ENCODE data around the gene NBEAL2. TPM values are rescaled to one million over a fixed set of nuclear protein-coding genes. Genes with fewer than 3 reads are reported as not detected.
"Not testable (repeated sequence)": the region's sequence is repeated elsewhere in the genome, so short reads cannot be mapped to it uniquely, and the experiment has no call there.

NBEAL2 gene
- total and polyA plus RNA-seq, 2 of the 4 experiments (the other 2 are of a cell fraction), result 2.2 to 12.5 TPM

DNA sequence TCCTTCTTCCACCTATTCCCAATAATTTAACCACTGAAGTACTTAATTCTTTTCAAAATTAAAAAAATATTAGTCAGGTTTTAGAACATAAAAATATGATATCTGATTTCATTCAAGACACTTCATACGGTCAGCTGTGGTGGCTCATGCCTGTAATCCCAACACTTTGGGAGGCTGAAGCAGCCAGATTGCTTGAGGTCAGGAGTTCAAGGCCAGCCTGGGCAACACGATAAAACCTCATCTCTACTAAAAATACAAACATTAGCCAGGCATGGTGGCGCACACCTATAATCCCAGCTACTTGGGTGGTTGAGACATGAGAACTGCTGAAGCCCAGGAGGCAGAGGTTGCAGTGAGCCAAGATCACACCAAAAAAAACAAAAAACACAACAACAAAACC is 56.7 kb downstream of the NBEAL2 start:
- no peak for DNase-seq

DNA sequence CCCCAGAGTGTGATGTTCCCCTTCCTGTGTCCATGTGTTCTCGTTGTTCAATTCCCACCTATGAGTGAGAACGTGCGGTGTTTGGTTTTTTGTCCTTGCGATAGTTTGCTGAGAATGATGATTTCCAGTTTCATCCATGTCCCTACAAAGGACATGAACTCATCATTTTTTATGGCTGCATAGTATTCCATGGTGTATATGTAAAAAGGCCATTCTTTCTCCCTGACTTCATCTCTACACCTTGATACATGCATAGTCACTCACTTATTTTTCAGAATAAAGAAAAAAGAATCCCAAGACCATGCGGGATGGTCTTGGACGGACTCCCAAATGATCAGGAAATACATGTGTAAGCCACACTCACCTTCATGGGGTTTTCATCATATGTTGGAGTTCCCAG is 57.8 kb downstream of the NBEAL2 start:
- peaks cover 25% of the 10 kb centered on the region for H4K20me1 ChIP-seq (ENCODE audit: insufficient read depth, low read length)
- peaks cover 16 to 39% of the 10 kb centered on the region in 2 experiments for H3K79me1 ChIP-seq (ENCODE audit: low read depth in 1 of 2, low read length in 2 of 2)
- H3K18ac ChIP-seq (ENCODE audit: low read depth, low read length); H2AK9ac ChIP-seq (replicated peaks; ENCODE audit: low read depth, low read length, poor library complexity); H3K4ac ChIP-seq (ENCODE audit: low read depth, low read length); H3K27ac ChIP-seq (ENCODE audit: insufficient read depth, low read length); H4K5ac ChIP-seq (ENCODE audit: low read depth, low read length); H3K4me1 ChIP-seq (ENCODE audit: control insufficient read depth, insufficient read depth, low read length); H3K23ac ChIP-seq (ENCODE audit: low read depth, low read length); in situ Hi-C loops (cut with MboI; ENCODE audit: low sequenced_read_pairs); H3K4me3 ChIP-seq (ENCODE audit: insufficient read depth, low read depth, low read length); POLR2A ChIA-PET (ENCODE audit: unreplicated experiment); H3K4me2 ChIP-seq (ENCODE audit: low read depth, low read length); H3K9me1 ChIP-seq (ENCODE audit: insufficient read depth, low read length); H4K91ac ChIP-seq (ENCODE audit: insufficient read depth, low read depth, low read length); dilution Hi-C loops (cut with HindIII; ENCODE audit: low sequenced_read_pairs, unreplicated experiment); BruUV-seq (replicated peaks); H2BK5ac ChIP-seq (ENCODE audit: low read depth, low read length, poor library complexity, severe bottlenecking); CTCF ChIA-PET; H2BK20ac ChIP-seq (ENCODE audit: low read depth, low read length); H2BK15ac ChIP-seq (ENCODE audit: low read depth, low read length); H2BK120ac ChIP-seq (ENCODE audit: low read depth, low read length); DNase-seq; ATAC-seq (ENCODE audit: low read depth); H2AFZ ChIP-seq (replicated peaks; ENCODE audit: low read length, poor library complexity); H3K9me3 ChIP-seq (ENCODE audit: control insufficient read depth, insufficient read depth, low read length); H4K8ac ChIP-seq (ENCODE audit: low read depth in 2 of 2, low read length in 2 of 2); H3K27me3 ChIP-seq (ENCODE audit: control insufficient read depth, insufficient read depth, low read length); H3K9ac ChIP-seq (ENCODE audit: low read depth, low read length); H3K56ac ChIP-seq (ENCODE audit: extremely low read depth, insufficient read depth, low read length); H2AK5ac ChIP-seq (ENCODE audit: low read depth, low read length); H3K14ac ChIP-seq (replicated peaks; ENCODE audit: low read depth, low read length): not testable (repeated sequence)
- intact Hi-C loops (cut with micrococcal nuclease), result loop anchor here (5.0 kb wide), 2 partner anchors 40 to 280 kb away; no protein-coding TSS in a partner anchor
- H3K36me3 ChIP-seq (ENCODE audit: control insufficient read depth, insufficient read depth, low read length), result peaks cover 39% of the 10 kb centered on the region
- WGBS, 2 experiments (ENCODE audit: extremely low coverage in 2 of 2, insufficient read length in 1 of 2), result no CpG with 5 or more reads among the region's 6 CpGs

More for the DNA sequence above, 56.7 kb downstream of the NBEAL2 start:
- intact Hi-C loops (cut with micrococcal nuclease), result loop anchor here (5.0 kb wide), 2 partner anchors 41 to 281 kb away; no protein-coding TSS in a partner anchor
- CTCF ChIA-PET, result interaction anchor here (0.9 kb wide), 1 partner anchor 13 kb away, joined by 3 read pairs; no protein-coding TSS in a partner anchor
- Histone ChIP-seq H3K36me3 (ENCODE audit: control insufficient read depth, insufficient read depth, low read length) (peaks cover 33% of the 10 kb centered on the region), H4K8ac (ENCODE audit: low read depth in 2 of 2, low read length in 2 of 2) (no peak overlapping the region), H2AK5ac (ENCODE audit: low read depth, low read length) (no peak overlapping the region), H4K91ac (ENCODE audit: insufficient read depth, low read depth, low read length) (no peak overlapping the region), H2BK120ac (ENCODE audit: low read depth, low read length) (no peak overlapping the region), H4K5ac (ENCODE audit: low read depth, low read length) (no peak overlapping the region), H3K9ac (ENCODE audit: low read depth, low read length) (no peak overlapping the region), H3K14ac (replicated peaks; ENCODE audit: low read depth, low read length) (no peak overlapping the region), H2AFZ (replicated peaks; ENCODE audit: low read length, poor library complexity) (no peak overlapping the region), H3K56ac (ENCODE audit: extremely low read depth, insufficient read depth, low read length) (no peak overlapping the region), H3K23ac (ENCODE audit: low read depth, low read length) (no peak overlapping the region), H3K27me3 (ENCODE audit: control insufficient read depth, insufficient read depth, low read length) (no peaks in the 10 kb centered on the region), H2BK15ac (ENCODE audit: low read depth, low read length) (no peak overlapping the region), H2AK9ac (replicated peaks; ENCODE audit: low read depth, low read length, poor library complexity) (no peak overlapping the region), H3K4me2 (ENCODE audit: low read depth, low read length) (no peak overlapping the region), H2BK5ac (ENCODE audit: low read depth, low read length, poor library complexity, severe bottlenecking) (no peak overlapping the region), H3K9me1 (ENCODE audit: insufficient read depth, low read length) (peaks cover 8% of the 10 kb centered on the region), H3K4me1 (ENCODE audit: control insufficient read depth, insufficient read depth, low read length) (peaks cover 8% of the 10 kb centered on the region), H3K18ac (ENCODE audit: low read depth, low read length) (no peak overlapping the region), H3K4ac (ENCODE audit: low read depth, low read length) (no peak overlapping the region), H3K9me3 (ENCODE audit: control insufficient read depth, insufficient read depth, low read length) (no peaks in the 10 kb centered on the region), H4K20me1 (ENCODE audit: insufficient read depth, low read length) (peaks cover 30% of the 10 kb centered on the region), H3K79me1 (ENCODE audit: low read depth in 1 of 2, low read length in 2 of 2) (peaks cover 20 to 39% of the 10 kb centered on the region in 2 experiments), H2BK20ac (ENCODE audit: low read depth, low read length) (no peak overlapping the region), H3K27ac (ENCODE audit: insufficient read depth, low read length) (no peak overlapping the region), H3K4me3 (ENCODE audit: insufficient read depth, low read depth, low read length) (no peak overlapping the region)
- in situ Hi-C loops (cut with MboI; ENCODE audit: low sequenced_read_pairs), result no loop called here
- BruUV-seq (replicated peaks), result no TSS peak
- TF ChIP-seq RCOR1 (IDR thresholded peaks at IDR 0.05; ENCODE audit: insufficient replicate concordance, low read length) (no peak), SMC3 (IDR thresholded peaks at IDR 0.05; ENCODE audit: low read depth, low read length) (no peak), MAZ (IDR thresholded peaks at IDR 0.05; ENCODE audit: borderline replicate concordance, low read depth, low read length) (no peak), CHD1 (IDR thresholded peaks at IDR 0.05; ENCODE audit: low read depth, low read length) (no peak), POLR2A (IDR thresholded peaks at IDR 0.05; ENCODE audit: low read depth, low read length) (no peak)
- POLR2A ChIA-PET (ENCODE audit: unreplicated experiment), result interaction anchor here (0.5 kb wide), 1 partner anchor 128 kb away, joined by 5 read pairs; the partner anchor contains the start of gene SETD2
- WGBS, 2 experiments (ENCODE audit: extremely low coverage in 2 of 2, insufficient read length in 1 of 2), result 43% methylated on average over 1 of the region's 3 CpGs; no CpG with 5 or more reads in 1 of the 2 experiments
- ATAC-seq (ENCODE audit: low read depth), result no peak
- dilution Hi-C loops (cut with HindIII; ENCODE audit: low sequenced_read_pairs, unreplicated experiment), result no loop called here
